ENCODE data around the gene MME. TPM values are rescaled to one million over a fixed set of nuclear protein-coding genes. Genes with fewer than 3 reads are reported as not detected.

The MME gene
- total RNA-seq, 2 experiments from 2014 or later = 0.69 to 1.8 TPM

- ChIA-PET POLR2A (no interaction called here), CTCF (no interaction called here)
- DNase-seq = no peak
- ATAC-seq (ENCODE audit: poor library complexity) = no peak
- no peak overlapping the region for H3K27ac ChIP-seq (ENCODE audit: low read depth in 1 of 2, low read length in 2 of 2)
- no peak overlapping the region for H3K27ac Mint-ChIP-seq
- H3K9me3 ChIP-seq (ENCODE audit: control insufficient read depth in 1 of 2, insufficient read depth in 1 of 2, low read length in 2 of 2) = peaks cover 5 to 8% of the 10 kb centered on the region in 2 experiments
- no peaks in the 10 kb centered on the region for H3K36me3 ChIP-seq (ENCODE audit: insufficient read depth, low read length)
- H3K36me3 Mint-ChIP-seq (ENCODE audit: low read depth) = no peaks in the 10 kb centered on the region
- no peaks in the 10 kb centered on the region for H3K27me3 ChIP-seq (ENCODE audit: control insufficient read depth in 1 of 2, insufficient read depth in 2 of 2, low read length in 2 of 2)
- H3K4me3 Mint-ChIP-seq = no peak overlapping the region
- H3K4me3 ChIP-seq (ENCODE audit: low read length) = no peak overlapping the region
- H3K27me3 Mint-ChIP-seq = no peaks in the 10 kb centered on the region
- TF ChIP-seq CTCF (IDR thresholded peaks at IDR 0.05) = no peak
- intact Hi-C loops (cut with DNase I, micrococcal nuclease) = no loop called here
- H3K4me1 ChIP-seq (ENCODE audit: insufficient read depth, low read length) = no peaks in the 10 kb centered on the region
- peaks cover 3% of the 10 kb centered on the region for H3K9me3 Mint-ChIP-seq
- no peaks in the 10 kb centered on the region for H3K4me1 Mint-ChIP-seq (ENCODE audit: low read depth)
Measured at GRCh38 chr3:155049959-155050358, 30.2 kb upstream of the MME start.

- DNase-seq (no peak), ATAC-seq (ENCODE audit: poor library complexity) (no peak)
- Mint-ChIP-seq H3K27ac (no peak overlapping the region), H3K4me3 (no peak overlapping the region), H3K4me1 (ENCODE audit: low read depth) (no peaks in the 10 kb centered on the region), H3K27me3 (no peaks in the 10 kb centered on the region), H3K9me3 (peaks cover 3% of the 10 kb centered on the region), H3K36me3 (ENCODE audit: low read depth) (no peaks in the 10 kb centered on the region)
- POLR2A ChIA-PET = no interaction called here
- no peak for TF ChIP-seq CTCF (IDR thresholded peaks at IDR 0.05)
- intact Hi-C loops (cut with DNase I, micrococcal nuclease) = no loop called here
- no peaks in the 10 kb centered on the region for H3K4me1 ChIP-seq (ENCODE audit: insufficient read depth, low read length)
- peaks cover 5 to 8% of the 10 kb centered on the region in 2 experiments for H3K9me3 ChIP-seq (ENCODE audit: control insufficient read depth in 1 of 2, insufficient read depth in 1 of 2, low read length in 2 of 2)
- H3K27ac ChIP-seq (ENCODE audit: low read depth in 1 of 2, low read length in 2 of 2) = no peak overlapping the region
- no peak overlapping the region for H3K4me3 ChIP-seq (ENCODE audit: low read length)
- CTCF ChIA-PET = no interaction called here
- H3K36me3 ChIP-seq (ENCODE audit: insufficient read depth, low read length) = no peaks in the 10 kb centered on the region
- H3K27me3 ChIP-seq (ENCODE audit: control insufficient read depth in 1 of 2, insufficient read depth in 2 of 2, low read length in 2 of 2) = no peaks in the 10 kb centered on the region
Measured at GRCh38 chr3:155052470-155052869, 27.6 kb upstream of the MME start.

- intact Hi-C loops (cut with DNase I, micrococcal nuclease) = no loop called here
- no peak overlapping the region for H3K27ac ChIP-seq (ENCODE audit: low read depth in 1 of 2, low read length in 2 of 2)
- ATAC-seq (ENCODE audit: poor library complexity) = no peak
- H3K36me3 Mint-ChIP-seq (ENCODE audit: low read depth) = no peaks in the 10 kb centered on the region
- H3K4me1 ChIP-seq (ENCODE audit: insufficient read depth, low read length) = no peaks in the 10 kb centered on the region
- no peak overlapping the region for H3K4me3 ChIP-seq (ENCODE audit: low read length)
- H3K27me3 ChIP-seq (ENCODE audit: control insufficient read depth in 1 of 2, insufficient read depth in 2 of 2, low read length in 2 of 2) = no peaks in the 10 kb centered on the region
- TF ChIP-seq CTCF (IDR thresholded peaks at IDR 0.05) = no peak
- H3K9me3 ChIP-seq (ENCODE audit: control insufficient read depth in 1 of 2, insufficient read depth in 1 of 2, low read length in 2 of 2) = peaks cover 5 to 8% of the 10 kb centered on the region in 2 experiments
- H3K4me1 Mint-ChIP-seq (ENCODE audit: low read depth) = no peaks in the 10 kb centered on the region
- H3K27ac Mint-ChIP-seq = no peak overlapping the region
- POLR2A ChIA-PET = no interaction called here
- DNase-seq = no peak
- H3K36me3 ChIP-seq (ENCODE audit: insufficient read depth, low read length) = no peaks in the 10 kb centered on the region
- CTCF ChIA-PET = no interaction called here
- peaks cover 3% of the 10 kb centered on the region for H3K9me3 Mint-ChIP-seq
- H3K4me3 Mint-ChIP-seq = no peak overlapping the region
- H3K27me3 Mint-ChIP-seq = no peaks in the 10 kb centered on the region
Measured at GRCh38 chr3:155053756-155054155, 26.4 kb upstream of the MME start.
